LoVo (cell line): ENCODE data around the gene PAIP2.

Experiments used
- DNase-seq: peaks from one replicate; pipeline ENCODE4 v3.0.0-alpha.2; 2016; ENCODE audit warnings: low spot score

The PAIP2 gene

DNA sequence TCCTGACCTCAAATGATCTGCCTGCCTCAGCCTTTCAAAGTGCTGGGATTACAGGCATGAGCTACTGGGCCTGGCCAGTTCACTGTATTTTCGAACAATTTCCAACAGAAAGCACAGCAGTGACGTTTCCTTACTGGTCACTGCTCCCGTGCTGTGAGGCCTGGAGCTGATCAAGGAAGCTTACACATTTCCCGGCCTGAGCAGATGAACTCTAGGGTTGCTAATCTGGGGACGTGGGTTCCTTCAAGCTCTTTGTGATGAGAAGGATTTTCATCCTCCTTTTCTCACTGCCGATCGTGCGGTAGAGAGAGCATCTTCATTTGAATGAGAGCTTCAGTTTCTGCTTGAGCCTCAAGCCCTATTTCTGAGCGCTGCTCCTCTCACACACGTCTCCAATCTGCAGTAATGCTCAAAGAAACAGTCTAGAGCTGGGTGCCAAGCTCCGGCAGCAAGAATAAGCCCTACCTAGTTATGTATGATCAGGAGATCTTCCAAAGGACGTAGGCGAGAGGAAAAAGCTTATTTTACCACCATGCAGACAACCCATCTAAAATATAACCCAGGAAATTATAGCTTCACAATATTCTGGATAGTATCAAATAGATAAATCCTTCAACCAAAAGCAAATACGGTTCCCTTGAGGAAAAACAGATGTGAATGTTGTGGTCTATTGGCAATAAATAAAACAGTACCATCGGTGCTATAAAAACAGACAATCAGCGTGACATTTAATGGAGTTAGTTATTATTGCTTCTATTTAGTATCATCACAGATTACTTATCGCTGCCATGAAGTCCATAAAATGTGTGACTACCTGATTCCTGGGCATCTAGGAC, 69.6 kb downstream of the PAIP2 start:
- DNase-seq: no peak

DNA sequence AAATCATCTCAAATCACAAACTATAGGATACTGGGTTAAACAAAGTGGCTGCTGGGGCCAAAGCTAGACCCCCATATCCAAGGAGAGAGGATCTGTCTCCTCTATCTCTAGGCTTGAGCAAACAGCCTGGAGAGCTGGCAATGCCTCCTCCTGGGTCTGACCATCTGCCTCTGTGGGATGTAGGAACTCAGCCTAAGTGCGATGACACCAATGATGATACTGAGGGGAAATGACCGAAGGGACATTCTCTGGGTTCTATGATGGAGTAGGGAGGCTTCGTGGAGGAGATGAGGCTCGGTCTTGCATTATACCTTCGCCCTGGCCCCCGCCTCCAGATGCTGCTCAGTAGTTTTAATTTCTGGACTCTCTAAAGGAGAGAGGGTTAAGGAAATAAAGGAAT, 71.5 kb downstream of the PAIP2 start:
- DNase-seq: no peak

DNA sequence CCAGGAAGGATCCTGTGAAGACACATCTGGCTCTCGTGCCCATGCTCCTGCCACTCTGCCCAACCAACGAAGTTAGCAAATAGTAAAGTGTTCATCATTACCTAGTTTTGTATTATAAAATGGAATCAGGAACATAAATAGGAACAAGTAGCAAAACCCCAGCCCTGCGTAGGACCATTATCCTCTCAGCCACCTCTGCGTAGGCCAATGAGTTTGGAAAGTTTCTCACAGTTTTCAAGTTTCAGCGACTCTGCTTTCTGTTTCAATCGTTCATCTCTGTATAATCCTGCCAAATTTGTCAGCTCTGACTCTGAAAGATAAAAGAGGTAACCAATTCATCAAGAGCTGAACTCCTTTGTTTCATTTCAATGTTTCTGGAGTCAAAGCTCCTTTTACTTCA, 72.3 kb downstream of the PAIP2 start:
- DNase-seq: no peak

- DNase-seq: no peak
These were observed 73.0 kb downstream of the PAIP2 start for GRCh38 chr5:139414581-139415130.

DNA sequence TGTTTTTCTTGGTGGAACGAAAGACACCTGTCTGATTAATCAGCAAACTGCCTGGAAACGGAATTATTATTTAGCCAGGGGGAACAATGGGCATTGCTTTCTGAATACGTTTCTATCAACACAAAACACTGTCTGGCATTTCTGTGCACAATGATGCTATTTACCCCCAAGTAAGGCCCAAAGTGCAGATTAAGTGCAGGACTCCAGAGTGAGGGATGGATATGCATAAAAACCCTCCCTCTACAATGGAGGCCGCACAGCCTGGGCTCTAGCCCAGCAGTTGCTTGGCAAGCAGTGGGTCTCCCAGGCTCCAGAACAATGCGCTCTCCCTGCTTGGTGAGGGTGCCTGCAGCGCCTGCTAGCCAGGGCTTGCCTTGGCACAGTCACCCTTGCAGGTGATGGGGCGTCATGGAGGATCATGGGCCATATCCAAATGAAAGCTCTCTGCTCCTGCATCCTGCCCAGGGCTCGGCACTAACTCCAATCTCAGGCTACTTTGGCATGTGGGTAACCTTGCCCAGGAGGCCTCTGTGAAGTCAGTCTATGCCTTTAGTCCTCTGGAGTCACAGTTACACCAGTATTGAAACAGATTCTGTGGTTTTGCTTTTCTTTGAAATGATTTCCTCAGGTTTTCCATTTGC, 73.7 kb downstream of the PAIP2 start:
- no peak for DNase-seq

DNA sequence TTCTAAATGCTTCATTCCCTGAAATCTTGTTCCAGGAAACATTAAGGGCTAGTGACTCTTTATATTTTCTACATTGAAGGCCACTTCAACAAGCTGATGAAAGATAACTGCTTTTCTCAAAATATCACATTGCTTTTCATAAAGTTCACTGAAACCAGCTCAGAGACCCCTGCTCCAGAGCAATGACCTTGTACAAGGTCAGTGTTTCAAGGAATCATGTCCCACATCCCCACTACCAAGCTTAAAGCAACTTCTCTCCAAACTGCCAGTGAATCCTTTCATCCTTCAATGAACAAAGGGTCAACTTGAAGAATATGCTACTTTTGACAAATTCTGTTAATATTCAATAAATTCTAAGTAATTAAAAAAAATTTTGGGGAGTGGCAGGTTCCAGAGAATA, 74.2 kb downstream of the PAIP2 start:
- DNase-seq: no peak

GRCh38 chr5:139416651-139417050, 75.0 kb downstream of the PAIP2 start:
- no peak for DNase-seq

DNA sequence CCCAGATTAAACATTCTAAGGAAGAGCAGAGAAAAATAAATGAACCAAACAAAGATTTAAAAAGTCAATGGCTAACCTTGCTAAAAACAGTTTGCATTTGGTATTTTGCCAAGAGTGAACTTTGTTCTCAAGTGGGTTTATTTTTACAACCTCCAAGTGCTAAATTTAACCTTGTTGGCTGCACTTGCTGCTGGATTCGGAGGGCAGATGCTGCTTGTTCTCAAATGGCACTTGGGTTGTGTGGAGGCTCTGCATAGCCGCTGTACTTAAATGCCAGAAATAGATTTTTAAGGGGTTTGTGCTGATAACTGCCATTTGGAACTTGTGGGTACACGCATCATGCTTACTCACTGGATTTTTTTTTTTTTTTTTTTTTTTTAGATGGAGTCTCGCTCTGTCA, 75.6 kb downstream of the PAIP2 start:
- DNase-seq: no peak

DNA sequence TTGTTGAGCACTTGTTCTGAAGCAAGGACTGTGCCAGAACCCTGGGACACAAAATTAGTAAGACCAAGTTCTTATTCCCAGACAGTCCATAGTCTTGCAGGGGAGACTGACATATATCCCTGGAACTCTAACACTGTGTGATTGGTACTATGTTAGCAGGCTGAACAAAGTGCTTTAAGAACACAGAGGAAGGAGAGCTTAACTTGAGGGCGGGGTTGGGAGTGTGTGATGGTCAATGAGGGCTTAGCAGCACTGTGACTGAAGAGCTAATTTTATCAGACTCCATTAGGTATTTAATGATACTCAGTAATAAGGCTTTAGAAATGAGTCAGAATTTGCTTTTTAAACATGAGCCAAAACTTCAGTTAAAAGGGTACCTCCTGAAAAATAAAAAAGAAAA, 77.1 kb downstream of the PAIP2 start:
- no peak for DNase-seq
